ENCODE data around the gene UPF2.

GRCh38 chr10:11870461-11870780 is 172.2 kb downstream of the UPF2 start:
- TF ChIP-seq TAF1 (IDR thresholded peaks at IDR 0.05; ENCODE audit: borderline replicate concordance, low read depth, low read length) (no peak), USF1 (IDR thresholded peaks at IDR 0.05; ENCODE audit: borderline replicate concordance, extremely low read length, insufficient read depth, low read depth, low read length) (no peak), TCF3 (IDR thresholded peaks at IDR 0.05; ENCODE audit: borderline replicate concordance, insufficient read depth, low read depth, low read length) (no peak), E2F4 (IDR thresholded peaks at IDR 0.05; ENCODE audit: low read depth, low read length) (no peak), POLR2A (IDR thresholded peaks at IDR 0.05; ENCODE audit: low read depth, low read length) (no peak), POLR2AphosphoS5 (IDR thresholded peaks at IDR 0.05; ENCODE audit: low read length) (no peak), SP1 (IDR thresholded peaks at IDR 0.05; ENCODE audit: low read depth, low read length) (no peak), DPF2 (IDR thresholded peaks at IDR 0.05) (no peak), EGR1 (IDR thresholded peaks at IDR 0.05; ENCODE audit: borderline replicate concordance in 1 of 2, low read depth in 2 of 2, low read length in 2 of 2) (no peak), CTCF (IDR thresholded peaks at IDR 0.05 in 2 of 3, conservative IDR thresholded peaks at IDR 0.05 in 1 of 3; ENCODE audit: control insufficient read depth in 2 of 3, extremely low read depth in 1 of 3, insufficient read depth in 1 of 3, low read depth in 3 of 3, low read length in 3 of 3) (no peak), BCLAF1 (IDR thresholded peaks at IDR 0.05) (no peak), CHD2 (IDR thresholded peaks at IDR 0.05; ENCODE audit: borderline replicate concordance, low read depth, low read length) (no peak)

Data from GM12878 (cell line).